HEK293 (cell line): ENCODE measurements around the gene RNU2-1.
A peak's percentile ranks its signal among the peaks of the same experiment; 100 is the strongest.
"Not testable (repeated sequence)": the region's sequence is repeated elsewhere in the genome, so short reads cannot be mapped to it uniquely, and the experiment has no call there.

Experiments used
- CTCF ChIA-PET: fragments of 350-600 bp; formaldehyde crosslinking; extraction: SDS; loops from one replicate; lab custom pipeline; 2021; ENCODE audit warnings: antibody characterized with exemption; lab: Yijun Ruan, JAX
- POLR2A ChIA-PET: fragments of 300-600 bp; formaldehyde crosslinking; extraction: SDS; loops from one replicate; lab custom pipeline; 2020; ENCODE audit warnings: antibody characterized with exemption, inconsistent platforms; lab: Yijun Ruan, JAX
- H3K27ac ChIP-seq: fragments of 200-500 bp; sonication (Bioruptor generic); 2 replicates; pipeline ENCODE4 v1.5.1; 2014; ENCODE audit warnings: low read depth, low read length, control low read depth, inconsistent platforms; ENCODE audit errors: extremely low read depth
- H3K36me3 ChIP-seq, 2 experiments: fragments of 200-500 bp in 1 of 2; sonication (Bioruptor generic) in 1 of 2; 1 replicate in 1 of 2; 2 replicates in 1 of 2; pipeline ENCODE4 v1.5.1; 2014 to 2017; ENCODE audit warnings: inconsistent platforms in 2 of 2, low read length in 2 of 2; ENCODE audit not compliant: control insufficient read depth in 2 of 2, insufficient read depth in 1 of 2
- H3K4me1 ChIP-seq: fragments of 200-500 bp; sonication (Bioruptor generic); 2 replicates; pipeline ENCODE4 v1.5.1; 2014; ENCODE audit warnings: mild to moderate bottlenecking, low read length, inconsistent platforms; ENCODE audit not compliant: control insufficient read depth, insufficient read depth
- H3K4me3 ChIP-seq: 2 replicates; pipeline ENCODE4 v1.5.1; 2011; ENCODE audit warnings: low read depth, mild to moderate bottlenecking, control low read depth, low read length, moderate library complexity
- H3K9me3 ChIP-seq: fragments of 200-500 bp; sonication (Bioruptor generic); 2 replicates; pipeline ENCODE4 v1.5.1; 2014; ENCODE audit warnings: low read depth, low read length, inconsistent platforms; ENCODE audit not compliant: control insufficient read depth, insufficient read depth
- GLI2 ChIP-seq: fragments of 450-650 bp; formaldehyde crosslinking; IDR thresholded peaks from 2 replicates; pipeline ENCODE4; 2017; ENCODE audit warnings: missing biosample characterization, missing genetic modification characterization, low read depth, borderline replicate concordance
- GLI4 ChIP-seq: fragments of 450-650 bp; formaldehyde crosslinking; IDR thresholded peaks from 2 replicates; pipeline ENCODE4 v1.5.1; 2016; ENCODE audit warnings: missing biosample characterization, missing genetic modification characterization
- OVOL3 ChIP-seq: fragments of 450-650 bp; formaldehyde crosslinking; IDR thresholded peaks from 2 replicates; pipeline ENCODE4 v1.5.1; 2016; ENCODE audit warnings: missing biosample characterization, missing genetic modification characterization
- SCRT1 ChIP-seq: fragments of 450-650 bp; formaldehyde crosslinking; IDR thresholded peaks from 2 replicates; pipeline ENCODE4 v1.5.1; 2016; ENCODE audit warnings: missing biosample characterization, missing genetic modification characterization, borderline replicate concordance
- TCF7L2 ChIP-seq: IDR thresholded peaks from 2 replicates; pipeline ENCODE4 v1.6.1; 2011; ENCODE audit warnings: low read depth, mild to moderate bottlenecking, inconsistent platforms, low read length, moderate library complexity, borderline replicate concordance
- YY2 ChIP-seq: fragments of 450-650 bp; formaldehyde crosslinking; IDR thresholded peaks from 2 replicates; pipeline ENCODE4 v1.5.1; 2016; ENCODE audit warnings: missing biosample characterization, missing genetic modification characterization
- ZFP3 ChIP-seq: fragments of 450-650 bp; formaldehyde crosslinking; IDR thresholded peaks from 2 replicates; pipeline ENCODE4 v1.5.1; 2016; ENCODE audit warnings: low read depth, missing biosample characterization, missing genetic modification characterization
- ZFP69B ChIP-seq: fragments of 450-650 bp; formaldehyde crosslinking; IDR thresholded peaks from 2 replicates; pipeline ENCODE4 v1.5.1; 2016; ENCODE audit warnings: missing biosample characterization, missing genetic modification characterization
- ZNF146 ChIP-seq: fragments of 450-650 bp; formaldehyde crosslinking; IDR thresholded peaks from 2 replicates; pipeline ENCODE4 v1.5.1; 2016; ENCODE audit warnings: missing biosample characterization, missing genetic modification characterization
- ZNF157 ChIP-seq: fragments of 450-650 bp; formaldehyde crosslinking; IDR thresholded peaks from 2 replicates; pipeline ENCODE4 v1.5.1; 2016; ENCODE audit warnings: missing biosample characterization, missing genetic modification characterization
- ZNF221 ChIP-seq: fragments of 450-650 bp; formaldehyde crosslinking; IDR thresholded peaks from 2 replicates; pipeline ENCODE4 v1.5.1; 2017; ENCODE audit warnings: missing biosample characterization, missing genetic modification characterization, borderline replicate concordance
- ZNF292 ChIP-seq: fragments of 450-650 bp; formaldehyde crosslinking; IDR thresholded peaks from 2 replicates; pipeline ENCODE4 v1.5.1; 2016; ENCODE audit warnings: low read depth, missing biosample characterization, missing genetic modification characterization, borderline replicate concordance
- ZNF549 ChIP-seq: fragments of 450-650 bp; IDR thresholded peaks from 2 replicates; pipeline ENCODE4 v1.5.1; 2018; ENCODE audit warnings: missing biosample characterization, missing genetic modification characterization, mild to moderate bottlenecking, inconsistent platforms, moderate library complexity
- ZNF571 ChIP-seq: fragments of 450-650 bp; formaldehyde crosslinking; IDR thresholded peaks from 2 replicates; pipeline ENCODE4 v1.5.0; 2017; ENCODE audit warnings: missing biosample characterization, missing genetic modification characterization
- ZNF777 ChIP-seq: fragments of 450-650 bp; formaldehyde crosslinking; IDR thresholded peaks from 2 replicates; pipeline ENCODE4 v1.5.1; 2017; ENCODE audit warnings: missing biosample characterization, missing genetic modification characterization, borderline replicate concordance
- ZSCAN30 ChIP-seq: fragments of 450-650 bp; IDR thresholded peaks from 2 replicates; pipeline ENCODE4 v1.5.1; 2018; ENCODE audit warnings: missing biosample characterization, mild to moderate bottlenecking, missing genetic modification characterization, moderate library complexity
- TF ChIP-seq, protein P1 (sequence below): fragments of 450-650 bp; formaldehyde crosslinking; IDR thresholded peaks from 2 replicates; pipeline ENCODE4 v1.5.1; 2016; ENCODE audit warnings: missing biosample characterization, missing genetic modification characterization
- TF ChIP-seq, protein P2 (sequence below): fragments of 450-650 bp; formaldehyde crosslinking; IDR thresholded peaks from 2 replicates; pipeline ENCODE4 v1.5.1; 2016; ENCODE audit warnings: missing biosample characterization, missing genetic modification characterization
- TF ChIP-seq, protein P3 (sequence below): fragments of 450-650 bp; formaldehyde crosslinking; IDR thresholded peaks from 2 replicates; pipeline ENCODE4 v1.5.1; 2016; ENCODE audit warnings: missing biosample characterization, missing genetic modification characterization

The RNU2-1 gene

DNA sequence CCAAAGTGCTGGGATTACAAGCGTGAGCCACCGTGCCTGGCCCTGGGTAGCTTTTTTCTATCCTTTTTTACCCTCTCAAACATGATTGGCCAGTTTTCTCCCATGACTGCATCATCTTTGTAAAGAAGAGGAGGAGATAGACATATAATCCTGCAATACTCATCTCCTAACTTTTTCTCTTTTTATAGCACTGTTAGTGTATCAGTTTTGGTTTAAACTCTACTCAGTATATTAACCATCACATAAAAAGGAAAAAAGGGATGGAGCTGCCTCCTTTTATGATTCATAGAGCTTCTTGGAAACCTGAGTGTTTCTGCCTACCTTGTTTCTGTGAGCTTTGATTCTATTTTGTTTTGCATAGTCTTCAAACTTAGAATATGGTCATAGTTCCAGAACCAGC is 34.1 kb downstream of the RNU2-1 start:
- peaks cover 86 to 99% of the 10 kb centered on the region in 2 experiments for H3K36me3 ChIP-seq
- H3K9me3 ChIP-seq: no peaks in the 10 kb centered on the region
- ChIA-PET CTCF (interaction anchor here (0.5 to 0.8 kb wide), 4 partner anchors 21 to 188 kb away, joined by 3 read pairs; no protein-coding TSS in a partner anchor), POLR2A (interaction anchor here (0.6 to 1.9 kb wide), 2 partner anchors 58 to 116 kb away, joined by 3 to 8 read pairs; no protein-coding TSS in a partner anchor)
- no peaks in the 10 kb centered on the region for H3K4me1 ChIP-seq
- TF ChIP-seq ZNF777 (tag by site-specific recombination) (no peak), ZNF549 (tag by site-specific recombination) (no peak), GLI4 (tag by site-specific recombination) (no peak), YY2 (tag by site-specific recombination) (no peak), ZFP3 (tag by site-specific recombination) (no peak), SCRT1 (tag by site-specific recombination) (no peak), ZNF292 (no peak), TCF7L2 (no peak)
- H3K27ac ChIP-seq: no peak overlapping the region
- H3K4me3 ChIP-seq: no peak overlapping the region

DNA sequence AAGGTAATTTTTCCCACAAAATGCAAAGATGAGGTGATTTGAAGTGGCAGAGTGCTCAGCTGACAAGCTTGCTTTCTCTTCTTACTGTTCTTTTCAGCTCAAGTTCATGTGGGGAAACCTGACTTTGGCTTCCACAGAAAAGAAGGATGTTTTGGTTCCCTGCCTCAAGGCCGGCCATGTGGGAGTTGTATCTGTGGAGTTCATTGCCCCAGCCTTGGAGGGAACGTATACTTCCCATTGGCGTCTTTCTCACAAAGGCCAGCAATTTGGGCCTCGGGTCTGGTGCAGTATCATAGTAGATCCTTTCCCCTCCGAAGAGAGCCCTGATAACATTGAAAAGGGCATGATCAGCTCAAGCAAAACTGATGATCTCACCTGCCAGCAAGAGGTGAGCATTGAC is 40.5 kb downstream of the RNU2-1 start:
- no peak overlapping the region for H3K27ac ChIP-seq
- POLR2A ChIA-PET: no interaction called here
- CTCF ChIA-PET: interaction anchor here (0.9 kb wide), 2 partner anchors 116 to 135 kb away, joined by 3 read pairs; no protein-coding TSS in a partner anchor
- no peak for TF ChIP-seq ZNF571
- TF ChIP-seq ZNF221 (tag by site-specific recombination): no peak
- TF ChIP-seq, protein P1, sequence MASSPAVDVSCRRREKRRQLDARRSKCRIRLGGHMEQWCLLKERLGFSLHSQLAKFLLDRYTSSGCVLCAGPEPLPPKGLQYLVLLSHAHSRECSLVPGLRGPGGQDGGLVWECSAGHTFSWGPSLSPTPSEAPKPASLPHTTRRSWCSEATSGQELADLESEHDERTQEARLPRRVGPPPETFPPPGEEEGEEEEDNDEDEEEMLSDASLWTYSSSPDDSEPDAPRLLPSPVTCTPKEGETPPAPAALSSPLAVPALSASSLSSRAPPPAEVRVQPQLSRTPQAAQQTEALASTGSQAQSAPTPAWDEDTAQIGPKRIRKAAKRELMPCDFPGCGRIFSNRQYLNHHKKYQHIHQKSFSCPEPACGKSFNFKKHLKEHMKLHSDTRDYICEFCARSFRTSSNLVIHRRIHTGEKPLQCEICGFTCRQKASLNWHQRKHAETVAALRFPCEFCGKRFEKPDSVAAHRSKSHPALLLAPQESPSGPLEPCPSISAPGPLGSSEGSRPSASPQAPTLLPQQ (tag by site-specific recombination): no peak
- TF ChIP-seq GLI2 (tag by site-specific recombination): no peak
- TF ChIP-seq ZNF157: no peak
- no peak for TF ChIP-seq ZFP69B
- no peak for TF ChIP-seq OVOL3 (tag by site-specific recombination)
- no peak for TF ChIP-seq ZSCAN30 (tag by site-specific recombination)
- TF ChIP-seq, all 188 proteins: peak for 0
- Histone ChIP-seq H3K4me3 (no peak overlapping the region), H3K36me3 (peaks cover 83 to 96% of the 10 kb centered on the region in 2 experiments), H3K9me3 (no peaks in the 10 kb centered on the region), H3K4me1 (no peaks in the 10 kb centered on the region)

- CTCF ChIA-PET: interaction anchor here (1.0 kb wide), 1 partner anchor 189 kb away, joined by 4 read pairs; the partner anchor contains the start of gene RPL27
- H3K36me3 ChIP-seq: peaks cover 42 to 63% of the 10 kb centered on the region in 2 experiments
- H3K4me3 ChIP-seq, H3K4me1 ChIP-seq, H3K9me3 ChIP-seq, H3K27ac ChIP-seq, POLR2A ChIA-PET: not testable (repeated sequence)
- peak; percentile 99 for TF ChIP-seq ZNF146 (tag by site-specific recombination)
- TF ChIP-seq, protein P2, sequence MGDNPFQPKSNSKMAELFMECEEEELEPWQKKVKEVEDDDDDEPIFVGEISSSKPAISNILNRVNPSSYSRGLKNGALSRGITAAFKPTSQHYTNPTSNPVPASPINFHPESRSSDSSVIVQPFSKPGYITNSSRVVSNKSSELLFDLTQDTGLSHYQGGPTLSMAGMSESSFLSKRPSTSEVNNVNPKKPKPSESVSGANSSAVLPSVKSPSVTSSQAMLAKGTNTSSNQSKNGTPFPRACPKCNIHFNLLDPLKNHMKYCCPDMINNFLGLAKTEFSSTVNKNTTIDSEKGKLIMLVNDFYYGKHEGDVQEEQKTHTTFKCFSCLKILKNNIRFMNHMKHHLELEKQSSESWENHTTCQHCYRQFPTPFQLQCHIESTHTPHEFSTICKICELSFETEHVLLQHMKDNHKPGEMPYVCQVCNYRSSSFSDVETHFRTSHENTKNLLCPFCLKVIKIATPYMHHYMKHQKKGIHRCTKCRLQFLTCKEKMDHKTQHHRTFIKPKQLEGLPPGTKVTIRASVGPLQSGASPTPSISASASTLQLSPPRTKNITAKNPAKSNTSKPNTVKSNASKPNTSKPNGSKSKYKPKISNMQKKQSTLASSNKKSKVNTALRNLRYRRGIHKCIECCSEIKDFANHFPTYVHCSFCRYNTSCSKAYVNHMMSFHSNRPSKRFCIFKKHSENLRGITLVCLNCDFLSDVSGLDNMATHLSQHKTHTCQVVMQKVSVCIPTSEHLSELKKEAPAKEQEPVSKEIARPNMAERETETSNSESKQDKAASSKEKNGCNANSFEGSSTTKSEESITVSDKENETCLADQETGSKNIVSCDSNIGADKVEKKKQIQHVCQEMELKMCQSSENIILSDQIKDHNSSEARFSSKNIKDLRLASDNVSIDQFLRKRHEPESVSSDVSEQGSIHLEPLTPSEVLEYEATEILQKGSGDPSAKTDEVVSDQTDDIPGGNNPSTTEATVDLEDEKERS (tag by site-specific recombination): 0 out of 2 replicates have a peak, but pooled peaks have one; percentile 31
- TF ChIP-seq, protein P3, sequence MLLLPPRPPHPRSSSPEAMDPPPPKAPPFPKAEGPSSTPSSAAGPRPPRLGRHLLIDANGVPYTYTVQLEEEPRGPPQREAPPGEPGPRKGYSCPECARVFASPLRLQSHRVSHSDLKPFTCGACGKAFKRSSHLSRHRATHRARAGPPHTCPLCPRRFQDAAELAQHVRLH: 0 out of 2 replicates have a peak, but pooled peaks have one; percentile 12
Observed at GRCh38 chr17:43186656-43187055, 47.1 kb downstream of the RNU2-1 start.
